ENCODE data around the gene AMACR. TPM values are rescaled to one million over a fixed set of nuclear protein-coding genes. Genes with fewer than 3 reads are reported as not detected.

The AMACR gene
- 7.0 and 7.7 TPM in 2 replicates for total RNA-seq (ENCODE audit: low replicate concordance)

DNA sequence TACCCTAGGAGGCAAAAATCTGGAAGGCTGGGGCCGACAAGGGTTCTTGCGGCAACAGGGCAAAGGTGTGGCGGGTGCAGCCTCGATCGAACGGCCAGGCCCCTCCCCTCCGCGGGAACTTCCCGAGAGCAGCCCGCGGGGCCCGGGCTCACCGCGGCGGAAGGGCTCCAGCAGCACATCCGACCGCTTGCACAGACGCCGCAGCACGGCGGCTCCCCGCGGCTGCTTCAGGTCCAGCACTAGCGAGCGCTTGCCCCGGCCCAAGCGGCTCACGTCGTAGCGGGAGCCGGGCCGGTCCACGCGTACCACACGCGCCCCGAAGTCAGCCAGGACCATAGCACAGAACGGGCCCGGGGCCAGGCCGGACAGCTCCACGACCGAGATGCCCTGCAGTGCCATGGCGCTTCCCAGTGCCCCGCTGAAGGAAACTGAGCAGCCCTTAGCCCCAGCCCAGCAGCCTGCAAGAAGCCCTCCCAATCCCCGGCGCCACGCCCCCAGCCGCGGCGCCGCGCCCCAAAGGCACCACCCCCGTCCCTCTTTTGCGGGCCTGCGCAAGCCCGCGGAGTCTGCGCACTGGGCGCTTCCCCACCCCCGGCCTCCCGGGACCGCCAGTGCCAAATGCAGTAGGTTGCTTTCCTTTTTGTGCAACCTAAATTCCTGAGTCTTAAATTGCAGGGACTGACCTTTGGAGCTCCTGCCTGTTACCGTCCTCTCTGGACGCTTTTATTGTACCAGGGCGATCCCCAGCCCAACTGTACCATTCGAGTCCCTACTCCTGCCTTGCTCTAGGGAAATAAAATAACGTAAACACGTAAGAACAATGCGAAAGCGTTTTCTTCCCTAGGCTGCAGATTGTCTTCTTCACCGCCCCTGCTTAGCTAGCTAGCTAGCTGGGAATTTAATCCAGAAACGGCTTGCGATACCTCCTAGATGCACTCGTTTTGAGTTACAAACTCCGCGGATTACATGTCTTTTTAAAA, at the start of gene AMACR:
TSS of gene AMACR (minus strand) at position 430 of the 980 bp plus-strand sequence. CDS start at position 399, 31 bp downstream.

DNA sequence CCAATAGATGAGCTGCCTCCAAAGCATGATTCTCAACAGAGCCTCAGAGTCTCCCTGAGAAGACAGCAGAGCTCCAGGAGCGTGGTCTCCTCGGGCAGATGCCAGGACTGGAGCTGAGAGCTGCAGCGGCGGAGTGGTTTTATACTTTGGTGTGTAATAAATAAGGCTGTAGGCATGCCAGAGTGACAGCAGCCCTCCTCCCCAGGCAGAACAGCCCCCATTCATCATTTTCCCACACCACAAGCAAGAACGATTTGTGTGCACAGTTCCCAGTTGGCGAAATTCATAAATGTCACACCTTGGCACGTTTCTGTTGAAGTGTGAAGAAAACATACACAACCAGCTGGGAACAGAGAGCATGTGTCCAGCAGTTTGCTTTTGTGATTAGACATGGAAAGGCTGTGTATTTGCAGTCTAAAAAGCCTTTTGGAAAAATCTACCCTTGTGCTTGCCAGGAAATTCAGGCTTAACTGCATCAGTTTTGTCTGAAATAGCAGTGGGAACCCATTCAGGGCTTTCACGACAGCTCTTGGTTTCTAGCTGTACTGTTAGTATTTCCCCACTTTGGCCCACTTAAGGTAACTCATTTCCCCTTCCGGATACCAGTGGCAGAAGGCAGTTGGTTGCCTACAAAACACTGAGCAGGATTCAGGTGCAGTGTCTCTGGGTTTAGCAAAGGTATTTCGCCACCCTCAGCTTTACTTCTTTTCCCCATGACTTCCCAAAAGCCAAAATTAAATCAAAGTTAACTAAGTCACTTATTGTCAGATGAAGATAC, 35.4 kb upstream of the AMACR start, which contains the start of gene C1QTNF3:
TSS of gene C1QTNF3 (minus strand) at position 115 of the 778 bp plus-strand sequence. CDS start at position 27, 88 bp downstream.

DNA sequence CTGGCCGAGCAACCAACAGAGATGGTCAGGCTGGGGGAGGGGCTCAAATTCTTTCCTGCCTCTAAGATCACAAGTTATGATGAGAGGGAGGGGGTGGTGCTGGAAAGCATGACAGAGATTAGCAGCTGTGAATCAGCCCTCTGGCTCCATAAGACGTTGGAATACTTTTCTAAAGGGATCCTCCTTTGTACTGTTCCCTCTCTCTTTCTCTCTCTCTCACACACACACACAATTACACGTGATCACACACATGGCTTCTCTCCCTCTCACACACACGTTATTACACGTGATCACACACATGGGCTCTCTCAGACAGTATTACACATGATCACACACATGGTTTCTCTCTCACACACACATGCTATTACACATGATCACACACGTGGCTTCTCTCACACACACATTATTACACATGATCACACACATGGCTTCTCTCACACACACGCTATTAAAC, 23.2 kb downstream of the AMACR start, which contains the start of gene SLC45A2:
TSS of gene SLC45A2 (minus strand) at position 23 of the 454 bp plus-strand sequence. CDS start 110 bp downstream, outside the sequence.

DNA sequence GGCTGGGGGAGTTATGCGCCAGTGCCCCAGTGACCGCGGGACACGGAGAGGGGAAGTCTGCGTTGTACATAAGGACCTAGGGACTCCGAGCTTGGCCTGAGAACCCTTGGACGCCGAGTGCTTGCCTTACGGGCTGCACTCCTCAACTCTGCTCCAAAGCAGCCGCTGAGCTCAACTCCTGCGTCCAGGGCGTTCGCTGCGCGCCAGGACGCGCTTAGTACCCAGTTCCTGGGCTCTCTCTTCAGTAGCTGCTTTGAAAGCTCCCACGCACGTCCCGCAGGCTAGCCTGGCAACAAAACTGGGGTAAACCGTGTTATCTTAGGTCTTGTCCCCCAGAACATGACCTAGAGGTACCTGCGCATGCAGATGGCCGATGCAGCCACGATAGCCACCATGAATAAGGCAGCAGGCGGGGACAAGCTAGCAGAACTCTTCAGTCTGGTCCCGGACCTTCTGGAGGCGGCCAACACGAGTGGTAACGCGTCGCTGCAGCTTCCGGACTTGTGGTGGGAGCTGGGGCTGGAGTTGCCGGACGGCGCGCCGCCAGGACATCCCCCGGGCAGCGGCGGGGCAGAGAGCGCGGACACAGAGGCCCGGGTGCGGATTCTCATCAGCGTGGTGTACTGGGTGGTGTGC, 71.4 kb downstream of the AMACR start, which contains the start of gene RXFP3:
TSS of gene RXFP3 (plus strand) at position 6 of the 636 bp plus-strand sequence. CDS start at position 361, 355 bp downstream.

Other genes starting within 250 kb of the AMACR start
- 18.6 and 100 TPM in 2 replicates for gene ADAMTS12, start 116.1 kb downstream of the AMACR start, total RNA-seq (ENCODE audit: low replicate concordance)
- gene RXFP3, start 71.7 kb downstream of the AMACR start, total RNA-seq (ENCODE audit: low replicate concordance) = 0.15 TPM in 1 of 2 replicates, not detected in the other
- 0.35 TPM in 1 of 2 replicates, not detected in the other for gene SLC45A2, start 23.4 kb downstream of the AMACR start, total RNA-seq (ENCODE audit: low replicate concordance)
- 0.60 and 1.1 TPM in 2 replicates for gene C1QTNF3, start 35.2 kb upstream of the AMACR start, total RNA-seq (ENCODE audit: low replicate concordance)

Measured in smooth muscle cell of the coronary artery (primary cell).